Measurements from ENCODE around the gene IFNL3.

GRCh38 chr19:39211731-39212374 lies 33.0 kb downstream of the IFNL3 start:
- TF ChIP-seq CAMTA2 (CRISPR knock-in tag; IDR thresholded peaks at IDR 0.05; ENCODE audit: borderline replicate concordance) (no peak), ZNF263 (CRISPR knock-in tag; IDR thresholded peaks at IDR 0.05) (no peak), ZBTB42 (CRISPR knock-in tag; IDR thresholded peaks at IDR 0.05) (no peak), GABPA (IDR thresholded peaks at IDR 0.05; ENCODE audit: low read depth, low read length) (no peak), GABPA (CRISPR knock-in tag; IDR thresholded peaks at IDR 0.05; ENCODE audit: low read depth) (no peak), TCF7L2 (IDR thresholded peaks at IDR 0.05; ENCODE audit: low read depth, low read length) (no peak), ZNF296 (CRISPR knock-in tag; conservative IDR thresholded peaks at IDR 0.05) (no peak), POLR2AphosphoS5 (IDR thresholded peaks at IDR 0.05; ENCODE audit: low read depth, low read length) (no peak), NBN (conservative IDR thresholded peaks at IDR 0.05) (no peak), ZC3H4 (CRISPR knock-in tag; IDR thresholded peaks at IDR 0.05; ENCODE audit: borderline replicate concordance) (no peak)
- TF ChIP-seq, protein P1, sequence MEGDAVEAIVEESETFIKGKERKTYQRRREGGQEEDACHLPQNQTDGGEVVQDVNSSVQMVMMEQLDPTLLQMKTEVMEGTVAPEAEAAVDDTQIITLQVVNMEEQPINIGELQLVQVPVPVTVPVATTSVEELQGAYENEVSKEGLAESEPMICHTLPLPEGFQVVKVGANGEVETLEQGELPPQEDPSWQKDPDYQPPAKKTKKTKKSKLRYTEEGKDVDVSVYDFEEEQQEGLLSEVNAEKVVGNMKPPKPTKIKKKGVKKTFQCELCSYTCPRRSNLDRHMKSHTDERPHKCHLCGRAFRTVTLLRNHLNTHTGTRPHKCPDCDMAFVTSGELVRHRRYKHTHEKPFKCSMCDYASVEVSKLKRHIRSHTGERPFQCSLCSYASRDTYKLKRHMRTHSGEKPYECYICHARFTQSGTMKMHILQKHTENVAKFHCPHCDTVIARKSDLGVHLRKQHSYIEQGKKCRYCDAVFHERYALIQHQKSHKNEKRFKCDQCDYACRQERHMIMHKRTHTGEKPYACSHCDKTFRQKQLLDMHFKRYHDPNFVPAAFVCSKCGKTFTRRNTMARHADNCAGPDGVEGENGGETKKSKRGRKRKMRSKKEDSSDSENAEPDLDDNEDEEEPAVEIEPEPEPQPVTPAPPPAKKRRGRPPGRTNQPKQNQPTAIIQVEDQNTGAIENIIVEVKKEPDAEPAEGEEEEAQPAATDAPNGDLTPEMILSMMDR (CRISPR knock-in tag; IDR thresholded peaks at IDR 0.05), result no peak
- TF ChIP-seq, protein P2, sequence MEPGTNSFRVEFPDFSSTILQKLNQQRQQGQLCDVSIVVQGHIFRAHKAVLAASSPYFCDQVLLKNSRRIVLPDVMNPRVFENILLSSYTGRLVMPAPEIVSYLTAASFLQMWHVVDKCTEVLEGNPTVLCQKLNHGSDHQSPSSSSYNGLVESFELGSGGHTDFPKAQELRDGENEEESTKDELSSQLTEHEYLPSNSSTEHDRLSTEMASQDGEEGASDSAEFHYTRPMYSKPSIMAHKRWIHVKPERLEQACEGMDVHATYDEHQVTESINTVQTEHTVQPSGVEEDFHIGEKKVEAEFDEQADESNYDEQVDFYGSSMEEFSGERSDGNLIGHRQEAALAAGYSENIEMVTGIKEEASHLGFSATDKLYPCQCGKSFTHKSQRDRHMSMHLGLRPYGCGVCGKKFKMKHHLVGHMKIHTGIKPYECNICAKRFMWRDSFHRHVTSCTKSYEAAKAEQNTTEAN (CRISPR knock-in tag; conservative IDR thresholded peaks at IDR 0.05), result no peak
